A549 (cell line): Measurements from ENCODE around the gene ETFDH.

Source experiments
- BHLHE40 ChIP-seq: IDR thresholded peaks from 2 replicates; pipeline ENCODE4 v1.6.1; 2012; ENCODE audit warnings: low read depth, low read length, inconsistent platforms
- CBX8 ChIP-seq: fragments of 200-600 bp; sonication (generic); IDR thresholded peaks from 2 replicates; pipeline ENCODE4 v1.6.1; 2016
- CEBPB ChIP-seq, 2 experiments: fragments of >200 bp in 1 of 2; sonication (Bioruptor Twin) in 1 of 2; formaldehyde crosslinking in 1 of 2; IDR thresholded peaks; 2 replicates each; pipeline ENCODE4 v1.6.1; 2012 to 2016
- EP300 ChIP-seq, 2 experiments: fragments of >200 bp; sonication (Bioruptor Twin); formaldehyde crosslinking; IDR thresholded peaks; 2 replicates in 1 of 2; 3 replicates in 1 of 2; pipeline ENCODE4 v1.6.1; 2016 to 2017
- GATA3 ChIP-seq: IDR thresholded peaks from 2 replicates; pipeline ENCODE4 v1.6.1; 2012; ENCODE audit warnings: borderline replicate concordance
- HDAC2 ChIP-seq: fragments of 200-600 bp; sonication (generic); IDR thresholded peaks from 2 replicates; pipeline ENCODE4 v1.6.1; 2016
- JUNB ChIP-seq: fragments of >200 bp; sonication (Bioruptor Twin); formaldehyde crosslinking; IDR thresholded peaks from 2 replicates; pipeline ENCODE4 v1.6.1; 2016
- MYC ChIP-seq: IDR thresholded peaks from 2 replicates; pipeline ENCODE4 v1.6.1; 2012; ENCODE audit warnings: mild to moderate bottlenecking, inconsistent platforms, low read length, improper control_type of control experiment, borderline replicate concordance
- PHF8 ChIP-seq: fragments of 200-600 bp; sonication (generic); IDR thresholded peaks from 2 replicates; pipeline ENCODE4 v1.6.1; 2016; ENCODE audit warnings: low read depth, mild to moderate bottlenecking, antibody characterized with exemption, moderate library complexity, borderline replicate concordance
- POLR2A ChIP-seq: IDR thresholded peaks from 2 replicates; pipeline ENCODE4 v1.6.1; 2012; ENCODE audit warnings: mild to moderate bottlenecking, low read length
- REST ChIP-seq: fragments of 200-600 bp; sonication (generic); IDR thresholded peaks from 2 replicates; pipeline ENCODE4 v1.6.1; 2016; ENCODE audit warnings: antibody characterized with exemption, mild to moderate bottlenecking, moderate library complexity
- ZFP36 ChIP-seq: fragments of 450-650 bp; IDR thresholded peaks from 2 replicates; pipeline ENCODE4 v1.6.1; 2014; ENCODE audit warnings: borderline replicate concordance; ENCODE audit not compliant: partially characterized antibody
- TF ChIP-seq, protein P1 (sequence below): fragments of >200 bp; sonication (Bioruptor Twin); formaldehyde crosslinking; IDR thresholded peaks from 3 replicates; pipeline ENCODE4 v1.5.1; 2016

GRCh38 chr4:158758142-158758541 lies 86.0 kb downstream of the ETFDH start:
- TF ChIP-seq EP300 (IDR thresholded peaks at IDR 0.05) (no peak), JUNB (no peak), BHLHE40 (no peak), REST (no peak), PHF8 (no peak), HDAC2 (no peak), POLR2A (no peak), ZFP36 (no peak), GATA3 (no peak), CBX8 (no peak), CEBPB (IDR thresholded peaks at IDR 0.05) (no peak), MYC (no peak)
- TF ChIP-seq, protein P1, sequence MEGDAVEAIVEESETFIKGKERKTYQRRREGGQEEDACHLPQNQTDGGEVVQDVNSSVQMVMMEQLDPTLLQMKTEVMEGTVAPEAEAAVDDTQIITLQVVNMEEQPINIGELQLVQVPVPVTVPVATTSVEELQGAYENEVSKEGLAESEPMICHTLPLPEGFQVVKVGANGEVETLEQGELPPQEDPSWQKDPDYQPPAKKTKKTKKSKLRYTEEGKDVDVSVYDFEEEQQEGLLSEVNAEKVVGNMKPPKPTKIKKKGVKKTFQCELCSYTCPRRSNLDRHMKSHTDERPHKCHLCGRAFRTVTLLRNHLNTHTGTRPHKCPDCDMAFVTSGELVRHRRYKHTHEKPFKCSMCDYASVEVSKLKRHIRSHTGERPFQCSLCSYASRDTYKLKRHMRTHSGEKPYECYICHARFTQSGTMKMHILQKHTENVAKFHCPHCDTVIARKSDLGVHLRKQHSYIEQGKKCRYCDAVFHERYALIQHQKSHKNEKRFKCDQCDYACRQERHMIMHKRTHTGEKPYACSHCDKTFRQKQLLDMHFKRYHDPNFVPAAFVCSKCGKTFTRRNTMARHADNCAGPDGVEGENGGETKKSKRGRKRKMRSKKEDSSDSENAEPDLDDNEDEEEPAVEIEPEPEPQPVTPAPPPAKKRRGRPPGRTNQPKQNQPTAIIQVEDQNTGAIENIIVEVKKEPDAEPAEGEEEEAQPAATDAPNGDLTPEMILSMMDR, result no peak
